ENCODE measurements around the gene TMEM61.
"Not testable (repeated sequence)": the region's sequence is repeated elsewhere in the genome, so short reads cannot be mapped to it uniquely, and the experiment has no call there.

The TMEM61 gene

DNA sequence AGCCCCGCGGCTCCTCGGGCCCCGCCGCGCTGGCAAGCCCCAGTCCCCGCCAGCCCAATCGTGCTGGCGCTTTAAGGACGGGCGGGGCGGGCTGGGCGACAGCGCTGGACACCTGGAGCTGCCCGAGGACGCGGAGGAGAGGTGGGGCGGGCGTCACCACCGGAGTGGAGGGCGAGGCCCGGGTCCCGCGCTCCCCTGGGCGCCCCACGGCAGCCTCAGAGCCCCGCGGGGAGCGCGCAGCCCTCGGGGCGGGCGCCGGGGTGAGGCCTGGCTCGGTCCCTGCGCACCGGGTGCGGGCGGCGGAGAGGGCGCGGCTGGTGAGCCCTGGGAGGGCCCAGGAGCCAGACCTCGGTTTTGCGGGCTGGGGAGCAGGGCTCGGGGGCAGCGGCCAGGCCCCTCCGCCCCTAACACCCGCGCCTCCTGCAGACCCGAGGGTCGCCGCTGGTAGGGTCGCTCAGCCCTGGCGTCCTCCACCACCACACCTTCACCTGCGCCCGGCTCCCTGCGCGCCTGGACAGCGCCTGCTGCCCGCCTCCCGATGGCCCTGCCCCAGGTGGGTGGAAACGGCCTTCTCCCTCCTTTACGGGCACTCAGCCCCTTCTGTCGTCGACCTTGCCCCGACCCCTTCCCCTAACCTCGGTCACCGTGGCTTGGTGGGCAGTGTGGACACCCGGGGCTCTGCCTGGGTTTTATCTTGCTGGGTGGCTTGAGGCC, at the start of gene TMEM61:
TSS of gene TMEM61 (plus strand) at position 101 of the 714 bp plus-strand sequence. CDS start at position 539, 438 bp downstream.
- no peak within 1 kb of the TSS for H3K4me3 ChIP-seq (ENCODE audit: low read length)
- TF ChIP-seq ZNF274 (IDR thresholded peaks at IDR 0.05; ENCODE audit: low read depth, low read length) = no peak

DNA sequence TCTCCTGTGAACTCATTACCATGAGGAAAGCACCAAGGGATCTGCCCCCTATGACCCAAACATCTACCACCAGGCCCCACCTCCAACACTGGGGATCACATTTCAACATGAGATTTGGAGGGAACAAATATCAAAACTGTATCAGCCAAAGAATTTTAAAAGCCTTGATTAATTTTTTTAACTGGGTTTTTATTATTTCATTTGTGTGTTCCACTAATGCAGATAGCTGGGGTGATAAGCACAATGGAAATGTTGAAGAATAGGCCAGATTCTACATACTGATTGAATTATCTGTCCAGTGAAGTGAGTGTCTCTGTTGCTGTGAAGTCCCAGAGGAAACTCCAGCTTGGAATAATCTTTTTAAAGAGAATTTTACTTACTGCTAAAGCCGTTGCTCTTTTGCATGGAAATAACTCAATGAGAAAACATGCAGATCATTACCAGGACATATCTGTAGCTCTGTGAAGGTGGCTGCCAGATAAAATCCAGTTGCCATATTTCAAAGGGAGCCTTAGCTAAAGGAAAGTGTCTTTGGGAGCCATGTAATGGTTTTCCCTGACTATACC, 49.1 kb upstream of the TMEM61 start:
- H3K4me3 ChIP-seq (ENCODE audit: low read length) = no peak overlapping the region
- no peak for TF ChIP-seq ZNF274 (IDR thresholded peaks at IDR 0.05; ENCODE audit: low read depth, low read length)

DNA sequence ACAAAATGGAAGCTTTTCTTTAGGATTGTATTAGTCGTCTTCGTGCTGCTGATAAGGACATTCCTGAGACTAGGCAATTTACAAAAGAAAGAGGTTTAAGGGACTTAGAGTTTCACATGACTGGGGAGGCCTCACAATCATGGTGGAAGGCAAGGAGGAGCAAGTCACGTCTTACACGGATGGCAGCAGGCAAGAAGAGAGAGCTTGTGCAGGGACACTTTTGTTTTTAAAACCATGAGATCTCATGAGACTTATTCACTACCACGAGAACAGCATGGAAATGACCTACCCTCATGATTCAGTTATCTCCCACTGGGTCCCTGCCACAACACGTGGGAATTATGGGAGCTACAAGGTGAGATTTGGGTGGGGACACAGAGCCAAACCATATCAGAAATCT, 46.3 kb upstream of the TMEM61 start:
- not testable (repeated sequence) for H3K4me3 ChIP-seq (ENCODE audit: low read length)

DNA sequence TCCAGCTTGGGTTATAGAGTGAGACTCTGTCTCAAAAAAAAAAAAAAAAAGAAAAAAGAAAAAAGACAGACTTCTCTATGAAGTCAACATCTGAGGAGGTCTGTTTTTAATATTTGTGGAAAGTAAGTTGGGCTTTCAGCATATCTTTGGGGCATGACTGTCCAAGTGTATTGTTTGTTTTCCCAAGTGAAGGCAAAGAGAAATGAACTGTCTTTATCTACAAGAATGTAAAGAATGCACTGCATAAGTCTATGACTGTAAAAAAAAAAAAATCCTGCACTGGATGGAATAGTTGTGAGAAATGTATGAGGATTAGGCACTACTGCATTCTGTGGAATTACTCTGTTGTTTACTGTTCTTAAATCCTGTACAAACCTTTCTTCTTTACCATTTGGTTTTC, 45.6 kb upstream of the TMEM61 start:
- TF ChIP-seq ZNF274 (IDR thresholded peaks at IDR 0.05; ENCODE audit: low read depth, low read length) = no peak
- H3K4me3 ChIP-seq (ENCODE audit: low read length) = no peak overlapping the region

DNA sequence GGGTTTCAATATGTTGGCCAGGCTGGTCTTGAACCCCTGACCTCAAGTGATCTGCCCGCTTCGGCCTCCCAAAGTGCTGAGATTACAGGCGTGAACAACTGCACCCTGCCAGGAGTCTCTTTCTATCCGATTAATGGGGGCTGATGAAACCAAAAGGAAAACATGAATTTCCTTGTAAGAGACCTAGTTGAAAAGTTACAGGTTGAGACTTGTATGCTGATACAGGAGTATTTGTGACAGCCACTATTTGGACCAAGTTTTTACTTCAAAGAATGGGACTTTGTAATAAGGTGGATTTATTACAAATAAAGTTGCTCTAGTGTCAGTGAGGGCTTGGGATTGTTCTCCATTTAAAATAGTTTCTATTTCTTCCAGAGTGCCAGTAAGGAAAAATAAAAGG, 43.6 kb upstream of the TMEM61 start:
- no peak for TF ChIP-seq ZNF274 (IDR thresholded peaks at IDR 0.05; ENCODE audit: low read depth, low read length)
- H3K4me3 ChIP-seq (ENCODE audit: low read length) = no peak overlapping the region

DNA sequence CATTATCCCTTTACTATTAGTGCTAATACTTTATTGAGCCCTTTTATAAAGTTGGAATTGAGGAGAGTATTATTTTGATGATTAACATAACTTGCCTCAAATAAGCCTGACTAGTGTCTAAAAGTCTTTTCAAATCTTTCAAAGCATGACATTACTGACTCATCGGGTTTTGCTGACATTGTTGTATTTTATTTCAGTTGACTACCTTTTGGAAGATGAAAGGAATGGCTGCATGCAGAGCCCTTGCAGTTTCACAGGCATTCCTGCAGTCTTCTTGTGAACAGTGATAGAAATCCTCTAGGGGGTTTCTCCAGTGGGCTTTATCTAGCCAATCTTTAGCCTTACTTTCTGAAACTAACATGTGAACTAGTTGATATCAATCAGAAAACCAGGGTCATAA, 43.0 kb upstream of the TMEM61 start:
- TF ChIP-seq ZNF274 (IDR thresholded peaks at IDR 0.05; ENCODE audit: low read depth, low read length) = no peak
- no peak overlapping the region for H3K4me3 ChIP-seq (ENCODE audit: low read length)

DNA sequence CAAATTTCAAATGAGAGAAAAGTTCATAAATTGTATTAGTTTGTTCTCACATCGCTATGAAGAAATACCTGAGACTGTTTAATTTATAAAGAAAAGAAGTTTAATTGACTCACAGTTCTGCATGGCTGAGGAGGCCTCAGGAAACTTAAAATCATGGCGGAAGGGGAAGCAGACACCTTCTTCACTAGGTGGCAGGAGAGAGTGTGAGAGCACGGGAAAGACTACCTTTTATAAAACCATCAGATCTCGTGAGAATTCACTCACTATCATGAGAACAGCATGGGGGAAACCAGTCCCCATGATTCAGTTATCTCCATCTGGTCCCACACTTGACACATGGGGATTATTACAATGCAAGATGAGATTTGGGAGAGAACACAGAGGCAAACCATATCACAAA, 41.5 kb upstream of the TMEM61 start:
- H3K4me3 ChIP-seq (ENCODE audit: low read length) = not testable (repeated sequence)

DNA sequence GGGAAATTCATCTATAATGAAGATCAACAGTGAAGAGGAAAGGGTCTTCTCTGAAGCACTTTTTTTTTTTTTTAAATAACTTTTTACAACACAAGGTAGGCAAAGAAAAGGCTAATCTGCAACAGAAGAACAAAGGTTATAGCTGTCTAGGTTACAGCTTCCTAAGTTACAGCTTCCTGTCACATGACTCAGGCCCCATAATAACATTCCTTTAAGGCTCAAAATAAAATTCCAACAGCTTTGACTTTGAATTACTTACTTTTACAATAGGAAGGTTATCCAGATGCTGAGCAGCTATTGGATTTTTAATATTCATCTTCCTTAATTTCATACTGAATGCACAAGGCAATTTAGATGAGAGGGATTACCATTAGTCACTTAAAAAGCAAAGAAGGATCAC, 40.4 kb upstream of the TMEM61 start:
- no peak overlapping the region for H3K4me3 ChIP-seq (ENCODE audit: low read length)
- TF ChIP-seq ZNF274 (IDR thresholded peaks at IDR 0.05; ENCODE audit: low read depth, low read length) = no peak

DNA sequence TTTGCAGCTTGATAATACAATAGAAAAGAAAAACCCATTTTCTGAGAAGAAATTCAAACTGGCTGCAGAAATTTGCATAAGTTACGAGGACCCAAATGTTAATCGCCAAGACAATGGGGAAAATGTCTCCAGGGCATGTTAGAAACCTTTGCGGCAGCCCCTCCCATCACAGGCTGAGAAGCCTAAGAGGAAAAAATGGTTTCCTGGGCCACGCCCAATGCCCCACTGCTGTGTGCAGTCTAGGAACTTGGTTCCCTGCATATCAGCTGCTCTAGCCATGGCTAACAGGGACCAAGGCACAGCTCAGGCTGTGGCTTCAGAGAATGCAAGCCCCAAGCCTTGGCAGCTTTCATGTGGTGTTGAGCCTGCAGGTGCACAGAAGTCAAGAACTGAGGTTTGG, 37.5 kb upstream of the TMEM61 start:
- no peak overlapping the region for H3K4me3 ChIP-seq (ENCODE audit: low read length)
- no peak for TF ChIP-seq ZNF274 (IDR thresholded peaks at IDR 0.05; ENCODE audit: low read depth, low read length)

DNA sequence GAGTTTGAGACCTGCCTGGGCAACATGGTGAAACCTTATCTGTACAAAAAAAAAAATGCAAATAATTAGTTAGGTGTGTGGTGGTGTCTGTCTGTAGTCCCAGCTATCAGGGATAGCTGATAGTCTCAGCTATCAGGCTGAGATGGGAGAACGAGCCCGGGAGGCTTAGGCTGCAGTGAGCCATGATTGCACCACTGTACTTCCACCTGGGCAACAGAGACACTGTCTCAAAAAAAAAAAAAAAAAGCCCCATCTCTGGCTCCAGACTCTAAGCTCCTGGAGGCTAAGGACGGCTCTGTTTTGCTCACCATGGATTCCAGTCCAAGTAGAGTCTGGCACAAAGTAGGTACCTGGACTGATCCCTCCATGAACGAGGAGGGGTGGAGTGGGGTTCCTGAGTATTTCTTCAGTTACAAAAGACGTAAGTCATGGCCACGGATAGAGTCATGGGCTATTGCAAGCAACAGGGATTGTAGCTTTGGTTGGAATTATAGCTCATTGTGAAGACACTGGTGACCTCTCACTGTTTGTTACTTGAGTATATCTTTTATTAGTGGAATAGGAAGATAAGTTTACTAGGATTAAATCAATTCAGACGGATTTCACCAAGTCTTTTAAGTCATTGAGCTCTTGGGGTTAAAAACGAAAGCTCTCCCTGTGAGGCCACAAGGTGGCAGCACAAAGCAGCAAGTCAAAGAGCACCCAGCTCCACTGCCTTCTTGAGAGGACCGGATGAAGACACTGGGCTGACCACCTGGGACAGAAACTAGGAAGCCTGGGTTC, 35.6 kb upstream of the TMEM61 start:
- no peak overlapping the region for H3K4me3 ChIP-seq (ENCODE audit: low read length)
- TF ChIP-seq ZNF274 (IDR thresholded peaks at IDR 0.05; ENCODE audit: low read depth, low read length) = no peak

DNA sequence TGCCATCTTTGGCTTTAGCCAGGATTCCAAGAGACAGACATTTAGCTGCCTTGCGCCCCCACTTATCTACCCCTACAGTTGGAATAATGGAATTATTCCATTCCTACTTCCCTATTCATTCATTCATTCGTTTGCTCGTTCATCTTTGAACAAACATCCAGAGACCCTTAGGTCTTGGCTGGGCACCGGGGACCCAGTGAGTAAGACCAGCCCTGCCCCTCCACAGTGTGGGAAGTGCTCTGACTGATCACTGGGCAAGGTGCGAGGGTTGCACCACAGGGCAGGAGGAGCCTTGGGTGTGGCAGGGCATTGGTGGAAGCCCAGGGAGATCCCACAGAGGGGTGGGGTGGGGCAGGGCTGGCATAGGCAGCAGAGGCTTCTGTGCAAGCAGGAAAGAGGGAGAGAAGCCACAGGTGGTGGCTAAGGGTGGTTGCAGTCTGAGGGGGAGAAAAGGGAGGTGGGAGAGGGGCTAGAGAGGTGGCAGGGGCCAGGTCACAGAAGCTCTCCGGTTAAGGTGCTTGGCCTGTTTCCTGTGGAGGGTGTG, 35.0 kb upstream of the TMEM61 start:
- TF ChIP-seq ZNF274 (IDR thresholded peaks at IDR 0.05; ENCODE audit: low read depth, low read length) = no peak
- H3K4me3 ChIP-seq (ENCODE audit: low read length) = no peak overlapping the region

DNA sequence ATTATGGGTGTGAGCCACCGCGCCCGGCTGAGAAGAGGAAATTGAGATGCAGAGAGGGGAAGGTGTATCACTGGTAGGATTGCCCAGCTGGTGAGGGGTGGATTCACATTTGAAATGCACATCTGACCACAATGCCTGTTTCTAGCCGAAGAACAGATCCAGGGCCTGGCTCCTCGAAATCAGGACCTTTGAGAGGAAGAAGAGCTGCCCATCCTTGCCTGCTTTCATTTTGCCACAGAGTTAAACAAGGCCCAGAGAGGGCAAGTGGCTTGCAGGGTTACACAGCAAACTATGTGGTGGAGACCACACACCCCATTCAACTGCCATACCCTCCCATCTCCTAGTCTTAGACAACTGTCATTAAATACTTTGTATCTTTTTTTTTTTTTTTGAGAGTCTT, 32.9 kb upstream of the TMEM61 start:
- TF ChIP-seq ZNF274 (IDR thresholded peaks at IDR 0.05; ENCODE audit: low read depth, low read length) = no peak
- no peak overlapping the region for H3K4me3 ChIP-seq (ENCODE audit: low read length)

DNA sequence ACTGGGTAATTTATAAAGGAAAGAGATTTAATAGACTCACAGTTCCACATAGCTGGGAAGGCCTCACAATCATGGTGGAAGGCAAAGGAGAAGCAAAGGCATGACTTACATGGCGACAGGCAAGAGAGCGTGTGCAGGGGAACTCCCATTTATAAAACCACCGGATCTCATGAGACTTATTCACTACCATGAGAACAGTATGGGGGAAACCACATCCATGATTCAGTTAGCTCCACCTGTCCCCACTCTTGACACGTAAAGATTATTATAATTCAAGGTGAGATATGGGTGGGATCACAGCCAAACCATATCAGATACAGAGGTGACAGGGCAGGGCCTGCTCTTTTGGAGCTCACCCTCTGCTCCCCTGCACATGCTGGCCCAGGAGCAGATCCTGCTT, 31.4 kb upstream of the TMEM61 start:
- TF ChIP-seq ZNF274 (IDR thresholded peaks at IDR 0.05; ENCODE audit: low read depth, low read length) = no peak
- no peak overlapping the region for H3K4me3 ChIP-seq (ENCODE audit: low read length)

DNA sequence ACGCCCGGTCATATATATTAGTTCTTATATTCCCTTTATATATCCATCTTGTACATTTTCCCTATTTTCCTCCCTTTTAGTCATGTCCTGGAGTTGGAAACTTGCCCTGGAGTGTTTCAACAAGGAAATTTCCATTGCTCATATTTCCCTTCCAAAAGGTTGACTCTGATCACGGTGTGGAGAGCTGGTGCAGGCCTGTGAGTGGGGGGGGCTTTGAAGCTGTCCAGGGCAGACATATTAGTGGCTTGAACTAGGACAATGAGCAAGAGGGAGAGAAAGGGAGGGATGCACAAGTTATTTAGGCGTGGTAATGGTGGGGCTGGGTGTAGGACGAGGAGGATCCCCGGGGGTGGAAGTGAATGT, 30.4 kb upstream of the TMEM61 start:
- H3K4me3 ChIP-seq (ENCODE audit: low read length) = no peak overlapping the region
- no peak for TF ChIP-seq ZNF274 (IDR thresholded peaks at IDR 0.05; ENCODE audit: low read depth, low read length)

Data from GM08714 (cell line).